CD4-positive, alpha-beta T cell treated with Interleukin-15 for 1 hour (primary cell): ENCODE measurements around the gene ERMAP.
"Not testable (repeated sequence)": the region's sequence is repeated elsewhere in the genome, so short reads cannot be mapped to it uniquely, and the experiment has no call there.

ENCODE experiments used
- DNase-seq: peaks from one replicate; pipeline ENCODE4 v3.0.0-alpha.2; 2020

Gene ERMAP

DNA sequence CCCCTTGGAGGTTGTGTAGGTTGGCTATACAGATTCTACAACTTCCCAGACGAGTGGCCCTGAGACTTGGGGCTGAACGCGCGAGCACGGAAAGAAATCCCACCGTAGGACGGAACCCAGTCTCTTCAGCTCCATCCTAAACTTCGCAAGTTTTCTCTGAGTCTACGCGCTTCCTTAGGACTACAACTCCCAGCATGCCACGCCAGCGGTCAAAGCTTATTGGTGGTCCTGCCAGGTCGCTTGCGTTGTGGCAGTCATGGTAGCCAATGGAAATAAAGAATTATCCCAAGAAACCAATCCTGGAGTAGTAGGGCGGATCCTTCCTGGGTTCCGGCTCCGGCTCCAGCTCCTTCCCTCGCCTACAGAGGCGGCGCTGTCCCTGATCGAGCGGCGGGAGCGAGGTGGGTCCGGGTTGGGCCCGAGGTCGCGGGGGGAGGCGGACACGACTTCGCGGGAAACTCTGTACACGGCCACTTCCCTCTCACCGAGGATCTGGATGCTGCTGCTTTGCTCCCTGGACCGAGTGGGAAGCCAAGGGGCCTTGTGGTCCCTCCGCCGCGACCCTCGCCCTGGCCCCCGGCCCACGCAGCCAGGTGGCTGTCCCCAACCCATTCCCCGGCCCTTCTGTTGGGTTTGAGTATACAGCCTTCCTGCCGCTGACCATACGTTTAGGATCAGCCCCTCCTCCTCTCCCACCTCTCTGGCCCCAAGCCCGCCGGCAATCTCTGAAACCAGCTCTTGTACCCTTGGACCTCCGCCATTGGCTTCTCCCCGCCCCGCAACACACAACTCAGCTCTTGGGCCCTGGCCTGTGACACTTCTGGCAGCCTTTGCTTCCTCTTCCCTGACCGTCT is 29.6 kb downstream of the ERMAP start, which contains the start of gene ZNF691:
TSS of gene ZNF691 (plus strand) at position 357 of the 854 bp plus-strand sequence. CDS start 3,046 bp downstream, outside the sequence.
- peak; percentile 92 for DNase-seq

DNA sequence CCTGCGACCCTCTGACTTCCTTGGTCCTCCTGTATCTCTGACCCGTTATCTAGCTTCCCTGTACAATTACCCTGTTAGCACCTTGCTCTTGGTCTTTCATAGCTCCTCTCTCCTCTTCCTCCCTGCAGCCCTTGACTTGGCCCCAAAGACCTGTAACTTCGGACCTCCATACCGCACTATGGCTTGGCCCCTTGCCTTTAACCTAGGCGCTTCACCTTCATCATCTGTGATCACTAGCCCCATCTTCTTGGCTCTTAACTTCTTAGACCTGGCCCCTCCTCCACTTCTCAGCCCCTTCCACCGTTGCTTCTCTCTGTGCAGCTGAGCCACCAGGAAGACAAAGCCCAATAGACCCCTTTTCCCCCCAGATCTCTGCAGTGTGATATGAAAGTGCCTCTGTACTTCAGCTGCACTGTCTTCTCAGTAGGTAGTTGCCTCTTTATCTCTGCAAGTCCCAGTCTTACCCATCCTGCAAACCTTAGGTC is 30.2 kb downstream of the ERMAP start:
- no peak for DNase-seq

DNA sequence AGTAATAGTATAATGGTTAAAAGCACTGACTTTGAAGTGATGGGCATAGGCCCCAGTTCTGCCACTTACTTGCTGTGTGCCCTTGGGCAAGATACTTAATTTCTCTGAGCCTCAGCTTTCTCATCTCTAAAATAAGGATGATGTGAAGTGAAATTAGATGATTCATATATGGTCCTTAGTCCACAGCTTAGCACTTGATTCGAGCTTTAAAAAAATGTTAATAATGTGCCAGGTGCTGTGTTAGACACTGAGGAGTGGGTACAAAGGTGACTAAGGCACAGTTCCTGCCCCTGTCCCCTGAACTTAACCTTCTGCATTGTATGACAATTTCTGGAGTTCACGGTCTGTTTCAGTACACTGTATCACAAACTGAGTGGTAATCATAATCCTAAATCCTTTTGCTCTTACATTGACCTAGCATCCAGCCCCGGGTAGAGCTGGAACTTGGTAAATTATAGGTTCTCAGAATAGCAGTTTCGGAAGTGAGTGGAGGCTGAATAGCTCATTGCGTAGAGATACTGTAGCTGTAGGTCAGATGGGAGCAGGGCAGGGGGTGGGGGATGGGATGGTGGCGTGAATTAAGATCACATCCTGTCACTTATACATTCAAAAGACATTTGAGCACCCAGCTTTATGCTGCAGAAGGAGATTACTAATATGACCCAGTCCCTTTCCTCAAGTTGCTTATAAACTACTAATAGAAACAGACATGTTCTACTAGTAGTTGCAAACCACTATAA is 31.0 kb downstream of the ERMAP start:
- DNase-seq: no peak

DNA sequence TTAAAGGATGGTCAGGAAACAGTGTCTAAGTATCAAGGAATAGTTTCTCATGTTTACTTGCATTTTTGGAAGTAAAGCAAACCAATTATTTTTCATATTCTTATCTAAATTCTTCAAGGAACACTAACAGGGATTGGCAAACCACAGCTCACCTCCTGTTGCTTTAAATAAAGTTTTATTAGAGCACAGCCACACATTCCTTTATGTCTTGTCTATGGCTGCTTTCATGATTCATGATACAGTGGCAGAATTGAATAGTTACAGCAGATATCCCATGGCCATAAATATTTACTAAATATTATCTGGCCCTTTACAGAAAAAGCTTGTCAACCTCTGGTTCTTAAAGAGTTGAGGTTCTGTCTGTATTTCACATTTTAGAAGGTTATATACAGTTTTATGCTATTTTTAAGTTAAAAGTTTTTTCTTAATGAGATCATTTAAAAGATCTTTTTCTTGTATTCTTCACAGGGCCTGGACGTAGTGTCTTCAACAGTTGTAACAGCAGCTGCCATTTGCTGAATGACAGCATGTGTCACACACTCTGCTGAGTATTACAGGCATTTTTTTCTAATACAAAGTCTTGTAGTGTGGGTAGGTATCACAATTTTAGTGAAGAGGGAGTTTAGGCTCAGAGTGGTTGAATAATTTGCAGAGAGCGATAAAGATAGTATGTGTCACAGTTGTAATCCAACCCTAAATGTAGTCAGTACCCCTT is 32.1 kb downstream of the ERMAP start:
- DNase-seq: no peak

DNA sequence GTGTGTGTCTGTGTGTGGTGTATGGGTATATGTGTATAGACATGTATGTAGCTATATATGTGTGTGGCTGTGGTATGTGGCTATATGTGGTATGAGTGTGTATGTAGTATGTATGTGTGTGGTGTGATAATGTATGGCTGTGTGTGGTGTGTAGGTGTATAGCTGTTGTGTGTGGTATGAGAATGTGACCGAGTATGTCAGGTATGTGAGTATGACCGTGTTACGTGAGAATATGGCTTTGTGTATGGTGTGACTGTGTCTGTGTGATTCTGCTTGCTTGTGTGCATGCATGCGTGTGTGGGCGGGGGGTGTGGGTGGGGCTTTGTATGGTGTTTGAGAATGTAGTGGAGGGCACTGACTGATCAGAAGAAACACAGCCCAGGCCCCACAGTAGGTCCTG is 33.0 kb downstream of the ERMAP start:
- DNase-seq: no peak

DNA sequence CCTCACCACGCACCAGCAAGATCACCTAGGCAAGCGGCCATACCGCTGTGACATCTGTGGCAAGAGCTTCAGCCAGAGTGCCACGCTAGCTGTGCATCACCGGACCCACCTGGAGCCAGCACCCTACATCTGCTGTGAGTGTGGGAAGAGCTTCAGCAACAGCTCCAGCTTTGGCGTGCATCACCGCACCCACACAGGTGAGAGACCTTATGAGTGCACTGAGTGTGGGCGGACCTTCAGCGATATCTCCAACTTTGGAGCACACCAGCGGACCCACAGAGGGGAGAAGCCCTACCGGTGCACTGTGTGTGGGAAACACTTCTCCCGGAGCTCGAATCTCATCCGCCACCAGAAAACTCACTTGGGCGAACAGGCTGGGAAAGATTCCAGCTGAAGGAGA is 34.5 kb downstream of the ERMAP start:
- DNase-seq: no peak

DNA sequence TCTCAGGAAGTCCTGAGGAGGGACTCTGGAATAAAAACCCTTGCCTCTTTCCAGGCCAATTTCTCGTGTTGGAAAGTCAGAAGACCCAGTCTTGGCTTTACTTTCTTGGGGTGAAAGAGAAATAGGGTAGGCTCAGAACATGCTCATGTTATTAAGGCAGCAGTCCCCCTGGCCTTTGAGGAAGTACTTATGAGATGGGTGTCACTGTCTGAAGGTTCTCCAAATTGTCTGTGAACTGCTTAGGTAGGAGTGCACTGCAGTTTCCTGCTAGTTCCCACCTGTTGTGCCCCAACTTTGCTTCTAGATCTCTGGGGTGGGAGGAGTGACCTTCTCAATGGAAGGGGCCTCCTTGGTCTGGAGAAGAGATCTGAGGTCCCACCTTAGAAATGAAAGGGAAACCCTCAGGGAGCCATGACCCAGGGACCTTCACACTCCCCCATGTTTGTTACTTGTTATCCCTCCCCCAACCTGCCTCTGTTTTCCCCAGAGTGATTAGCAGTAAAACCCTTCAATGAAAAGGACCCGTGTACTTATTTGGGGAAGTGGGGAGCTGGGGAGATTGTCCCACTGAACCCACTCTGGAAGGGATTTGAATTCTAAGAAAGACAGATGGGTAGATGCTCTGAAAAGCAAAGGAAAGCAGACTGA is 35.2 kb downstream of the ERMAP start:
- DNase-seq: no peak

DNA sequence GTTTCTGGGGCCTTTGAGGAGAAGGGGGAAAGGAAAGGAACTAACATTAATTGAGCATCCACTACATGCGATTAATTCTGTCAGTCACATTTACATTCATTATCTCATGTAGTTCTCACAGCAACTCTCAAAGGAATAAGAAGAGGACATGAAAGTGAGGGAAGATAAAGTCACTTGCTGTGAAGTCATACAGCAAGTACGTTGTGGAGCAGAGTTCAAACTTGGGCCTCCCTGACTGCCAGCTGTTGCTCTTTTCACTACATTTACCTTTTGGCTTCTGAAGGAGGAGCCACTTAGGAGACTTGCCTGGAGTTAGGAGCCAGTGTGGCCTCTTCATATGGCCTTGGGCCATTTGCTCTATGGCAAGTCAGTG is 35.7 kb downstream of the ERMAP start:
- DNase-seq: no peak

DNA sequence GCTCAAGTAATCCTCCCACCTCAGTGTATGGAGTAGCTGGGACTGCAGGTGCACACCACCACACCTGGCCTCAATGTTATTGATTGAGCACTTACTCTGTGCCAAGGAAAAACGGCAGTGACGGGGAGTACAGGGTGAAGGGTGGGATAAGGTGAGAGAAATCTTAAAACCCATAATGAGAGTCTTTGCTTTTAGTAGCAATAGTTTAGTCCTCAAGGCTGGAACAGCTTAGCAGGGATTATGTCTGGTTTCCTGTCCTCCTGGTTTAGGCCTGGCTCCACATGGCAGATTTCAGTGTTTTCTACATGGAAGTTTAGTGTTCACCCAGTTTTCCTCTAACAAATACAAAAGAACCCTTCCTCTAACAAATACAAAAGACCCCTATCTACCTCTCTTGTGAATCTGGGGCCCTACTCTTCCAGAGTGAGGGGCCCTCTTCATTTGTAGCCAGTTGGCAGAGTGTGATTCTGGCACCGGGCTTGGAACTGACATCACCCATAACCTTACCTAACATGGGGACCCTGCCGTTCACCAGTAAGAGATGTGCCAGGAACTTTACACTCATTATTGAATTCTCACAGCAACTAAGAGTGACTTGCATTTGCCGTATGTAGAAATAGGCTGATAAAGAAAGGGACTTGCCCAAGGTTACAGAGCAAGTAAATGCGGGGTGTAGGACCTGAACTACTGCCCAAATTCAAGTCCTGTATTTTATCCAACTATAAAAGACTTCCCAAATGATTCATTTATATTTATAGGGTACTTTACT is 36.4 kb downstream of the ERMAP start:
- no peak for DNase-seq

DNA sequence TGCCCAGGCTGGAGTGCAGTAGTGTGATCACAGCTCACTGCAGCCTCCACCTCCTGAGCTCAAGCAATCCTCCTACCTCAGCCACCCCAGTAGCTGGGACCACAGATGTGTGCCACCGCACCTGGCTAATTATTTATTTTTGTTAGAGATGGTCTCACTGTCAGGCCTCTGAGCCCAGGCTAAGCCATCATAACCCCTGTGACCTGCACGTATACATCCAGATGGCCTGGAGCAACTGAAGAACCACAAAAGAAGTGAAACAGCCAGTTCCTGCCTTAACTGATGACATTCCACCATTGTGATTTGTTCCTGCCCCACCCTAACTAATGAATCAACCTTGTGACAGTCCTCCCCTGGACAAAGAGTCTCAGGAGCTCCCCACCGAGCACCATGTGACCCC is 39.6 kb downstream of the ERMAP start:
- not testable (repeated sequence) for DNase-seq

DNA sequence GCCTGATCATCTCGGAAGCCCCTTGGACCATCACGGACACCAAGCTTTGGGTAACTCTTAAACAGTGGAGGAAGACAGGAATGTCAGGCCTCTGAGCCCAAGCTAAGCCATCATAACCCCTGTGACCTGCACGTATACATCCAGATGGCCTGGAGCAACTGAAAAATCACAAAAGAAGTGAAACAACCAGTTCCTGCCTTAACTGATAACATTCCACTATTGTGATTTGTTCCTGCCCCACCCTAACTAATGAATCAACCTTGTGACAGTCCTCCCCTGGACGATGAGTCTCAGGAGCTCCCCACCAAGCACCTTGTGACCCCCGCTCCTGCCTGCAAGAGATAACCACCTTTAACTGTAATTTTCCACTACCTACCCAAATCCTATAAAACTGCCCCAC is 42.4 kb downstream of the ERMAP start:
- DNase-seq: not testable (repeated sequence)

DNA sequence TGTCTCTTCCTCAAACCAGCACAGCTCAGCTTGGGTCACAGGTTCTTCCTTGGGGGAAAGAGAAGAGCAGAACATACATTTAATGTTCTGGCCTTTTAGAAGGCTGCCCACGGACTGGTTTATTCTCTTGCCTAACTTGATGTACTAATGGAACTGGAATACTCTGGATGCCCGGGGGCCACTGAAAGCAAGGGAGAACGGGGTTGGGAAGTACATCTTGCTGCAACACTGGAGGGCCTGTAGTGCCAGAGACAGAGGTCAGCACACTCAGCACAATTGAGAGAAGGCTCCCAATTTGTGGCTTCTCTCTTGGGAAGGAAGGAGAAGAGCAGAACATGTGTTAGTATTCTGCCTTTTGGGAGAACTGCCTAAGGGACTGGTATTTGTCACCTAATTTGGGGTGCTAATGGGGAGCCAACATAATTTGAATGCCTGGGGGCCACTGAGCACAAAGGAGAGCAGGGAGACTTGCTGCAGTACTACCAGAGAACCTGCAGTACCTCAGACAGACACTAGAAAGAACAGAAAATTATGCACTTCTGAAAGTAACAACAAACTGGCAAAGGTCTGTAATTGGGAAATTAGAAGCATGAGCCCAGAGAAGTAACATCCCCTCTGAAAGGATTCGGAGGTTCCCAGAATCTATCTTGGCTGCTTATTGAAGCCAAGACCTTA is 43.6 kb downstream of the ERMAP start:
- no peak for DNase-seq

DNA sequence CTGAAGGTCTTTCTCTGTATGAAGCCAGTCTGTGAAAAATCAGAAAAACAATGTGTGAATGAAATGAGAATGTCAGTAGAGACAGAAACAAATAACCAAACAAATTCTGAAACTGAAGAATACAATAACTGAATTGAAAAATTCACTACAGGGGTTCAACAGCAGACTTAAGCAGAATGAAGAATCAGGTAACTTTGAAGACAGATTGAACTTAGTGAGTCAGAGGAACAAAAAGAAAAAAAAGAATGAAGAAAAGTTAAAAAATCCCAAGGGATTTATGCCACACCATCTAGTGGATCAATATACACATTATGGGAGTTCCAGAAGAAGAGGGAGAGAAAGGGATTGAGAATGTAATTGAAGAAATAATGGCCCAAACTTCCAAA is 44.1 kb downstream of the ERMAP start:
- DNase-seq: no peak

DNA sequence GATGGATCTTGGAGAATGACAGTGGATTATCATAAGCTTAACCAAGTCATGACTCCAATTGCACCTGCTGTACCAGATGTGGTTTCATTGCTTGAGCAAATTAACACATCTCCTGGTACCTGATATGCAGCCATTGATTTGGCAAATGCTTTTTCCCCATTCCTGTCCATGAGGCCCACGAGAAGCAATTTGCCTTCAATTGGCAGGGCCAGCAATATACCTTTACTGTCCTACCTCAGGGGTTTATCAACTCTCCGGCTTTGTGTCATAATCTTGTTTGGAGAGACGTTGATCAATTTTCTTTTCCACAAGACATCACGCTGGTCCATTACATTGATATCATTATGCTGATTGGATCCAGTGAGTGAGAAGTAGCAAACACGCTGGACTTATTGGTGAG is 49.6 kb downstream of the ERMAP start:
- no peak for DNase-seq

DNA sequence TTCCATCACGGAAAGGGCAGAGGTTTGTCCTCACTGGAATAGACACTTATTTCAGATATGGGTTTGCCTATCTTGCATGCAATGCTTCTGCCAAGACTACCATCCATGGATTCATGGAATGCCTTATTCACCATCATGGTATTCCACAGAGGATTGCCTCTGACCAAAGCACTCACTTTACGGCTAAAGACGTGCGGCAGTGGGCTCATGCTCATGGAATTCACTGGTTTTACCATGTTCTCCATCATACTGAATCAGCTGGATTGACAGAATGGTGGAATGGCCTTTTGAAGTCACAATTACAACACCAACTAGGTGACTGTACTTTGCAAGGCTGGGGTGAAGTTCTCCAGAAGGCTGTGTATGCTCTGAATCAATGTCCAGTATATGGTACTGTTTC is 51.5 kb downstream of the ERMAP start:
- DNase-seq: not testable (repeated sequence)

DNA sequence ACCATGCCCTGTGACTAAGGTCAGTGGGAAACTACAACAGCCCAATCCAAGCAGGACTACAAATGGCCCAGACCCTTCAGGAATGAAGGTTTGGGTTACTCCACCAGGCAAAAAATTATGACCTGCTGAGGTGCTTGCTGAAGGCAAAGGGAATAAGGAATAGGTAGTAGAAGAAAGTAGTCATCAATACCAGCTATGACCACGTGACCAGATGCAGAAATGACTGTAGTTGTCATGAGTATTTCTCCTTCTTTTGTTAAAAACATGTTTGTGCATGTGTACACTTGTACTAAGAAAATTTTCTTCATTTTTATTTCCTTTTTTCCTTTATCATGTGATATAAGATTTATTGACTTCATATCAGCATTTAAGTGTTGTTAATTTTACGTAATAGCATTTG is 52.3 kb downstream of the ERMAP start:
- DNase-seq: not testable (repeated sequence)

DNA sequence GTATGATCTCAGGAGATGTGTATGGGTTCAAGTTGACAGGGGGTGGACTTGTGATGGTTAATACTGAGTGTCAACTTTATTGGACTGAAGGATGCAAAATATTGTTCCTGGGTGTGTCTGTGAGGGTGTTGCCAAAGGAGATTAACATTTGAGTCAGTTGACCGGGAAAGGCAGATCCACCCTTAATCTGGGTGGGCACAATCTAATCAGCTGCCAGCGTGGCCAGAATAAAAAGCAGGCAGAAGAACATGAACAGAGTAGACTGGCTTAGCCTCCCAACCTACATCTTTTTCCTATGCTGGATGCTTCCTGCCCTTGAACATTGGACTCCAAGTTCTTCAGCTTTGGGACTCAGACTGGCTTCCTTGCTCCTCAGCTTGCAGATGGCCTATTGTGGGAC is 52.8 kb downstream of the ERMAP start:
- not testable (repeated sequence) for DNase-seq

DNA sequence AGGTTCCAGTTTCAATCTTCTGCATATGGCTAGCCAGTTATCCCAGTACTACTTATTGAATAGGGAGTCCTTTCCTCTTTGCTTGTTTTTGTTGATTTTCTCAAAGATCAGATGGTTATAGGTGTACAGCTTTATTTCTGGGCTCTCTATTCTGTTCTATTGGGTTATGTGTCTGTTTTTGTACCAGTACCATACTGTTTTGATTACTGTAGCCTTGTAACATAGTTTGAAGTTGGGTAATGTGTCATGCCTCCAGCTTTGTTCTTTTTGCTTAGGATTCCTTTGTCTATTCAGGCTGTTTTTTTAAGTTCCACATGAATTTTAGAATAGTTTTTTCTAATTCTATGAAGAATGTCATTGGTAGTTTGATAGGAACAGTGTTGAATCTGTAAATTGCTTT is 56.2 kb downstream of the ERMAP start:
- not testable (repeated sequence) for DNase-seq

DNA sequence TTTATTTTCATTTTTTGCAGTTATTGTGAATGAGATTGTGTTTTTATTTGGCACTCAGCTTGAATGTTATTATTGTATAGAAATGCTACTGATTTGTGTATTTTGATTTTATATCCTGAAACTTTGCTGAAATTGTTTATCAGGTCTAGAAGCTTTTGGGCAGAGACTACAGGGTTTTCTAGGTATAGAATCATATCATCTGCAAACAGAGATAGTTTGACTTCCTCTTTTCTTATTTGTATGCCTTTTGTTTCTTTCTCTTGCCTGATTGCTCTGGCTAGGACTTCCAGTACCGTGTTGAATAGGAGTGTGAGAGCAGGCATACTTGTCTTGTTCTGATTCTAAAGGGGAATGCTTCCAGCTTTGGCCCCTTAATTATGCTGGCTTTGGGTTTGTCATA is 56.7 kb downstream of the ERMAP start:
- DNase-seq: no peak

DNA sequence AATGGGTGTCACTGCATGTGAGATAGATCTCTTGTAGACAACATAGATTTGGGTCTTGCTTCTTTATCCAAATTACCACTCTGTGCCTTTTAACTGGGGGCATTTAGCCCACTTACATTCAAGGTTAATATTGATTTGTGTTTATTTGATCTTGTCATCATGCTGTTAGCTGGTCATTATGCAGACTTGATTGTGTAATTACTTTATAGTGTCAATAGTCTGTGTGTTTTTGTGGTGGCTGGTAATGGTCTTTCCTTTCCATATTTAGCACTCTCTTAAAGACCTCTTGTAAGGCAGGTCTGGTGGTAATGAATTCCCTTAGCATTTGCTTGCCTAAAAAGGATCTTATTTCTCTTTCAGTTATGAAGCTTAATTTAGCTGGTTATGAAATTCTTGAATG is 59.1 kb downstream of the ERMAP start:
- no peak for DNase-seq

DNA sequence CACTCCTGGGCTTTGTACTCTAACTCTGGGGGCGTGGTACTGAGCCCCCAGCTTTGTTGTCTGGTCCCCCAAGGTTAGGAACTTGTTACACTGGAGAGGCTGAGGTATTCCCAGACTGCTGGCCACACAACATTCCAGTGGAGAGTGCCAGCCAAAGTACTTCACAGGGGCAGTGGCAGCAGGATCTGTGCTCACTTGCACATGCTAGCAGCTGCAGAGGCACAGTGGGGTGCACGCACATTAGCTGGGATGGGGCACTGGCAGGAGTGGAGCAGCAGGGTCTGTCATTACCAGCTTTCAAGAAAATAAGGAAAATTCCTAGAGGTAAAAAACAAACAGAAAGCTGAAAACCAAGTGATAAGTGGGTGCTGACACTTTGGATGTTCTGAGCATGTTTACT is 60.5 kb downstream of the ERMAP start:
- DNase-seq: no peak

DNA sequence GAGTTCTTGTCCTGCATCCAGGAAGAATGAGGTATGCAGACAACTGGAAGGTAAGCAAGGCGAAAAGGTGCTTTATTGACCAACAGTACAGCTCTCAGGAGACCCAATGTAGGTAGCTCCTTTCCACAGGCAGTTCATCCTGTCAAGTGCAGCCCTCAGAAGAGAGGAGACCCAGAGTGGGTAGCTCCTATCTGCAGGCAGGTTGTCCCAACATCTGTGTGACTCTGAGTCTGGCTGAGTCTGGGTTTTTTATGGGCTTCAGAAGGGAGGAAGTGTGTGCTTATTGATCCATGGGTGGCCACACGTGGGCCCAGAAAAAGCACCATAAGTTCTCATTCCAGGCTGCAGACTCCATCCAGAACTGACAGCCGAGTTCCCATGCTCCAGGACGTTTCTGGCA is 63.5 kb downstream of the ERMAP start:
- no peak for DNase-seq
